ENCODE measurements around the gene CNIH3. TPM values are rescaled to one million over a fixed set of nuclear protein-coding genes. Genes with fewer than 3 reads are reported as not detected.

Gene CNIH3
- total and polyA plus RNA-seq, 10 of the 15 experiments (the other 5 are each of a cell fraction or from before 2014, with no cell fraction given), result 0.77 to 5.8 (median 1.8) TPM

DNA sequence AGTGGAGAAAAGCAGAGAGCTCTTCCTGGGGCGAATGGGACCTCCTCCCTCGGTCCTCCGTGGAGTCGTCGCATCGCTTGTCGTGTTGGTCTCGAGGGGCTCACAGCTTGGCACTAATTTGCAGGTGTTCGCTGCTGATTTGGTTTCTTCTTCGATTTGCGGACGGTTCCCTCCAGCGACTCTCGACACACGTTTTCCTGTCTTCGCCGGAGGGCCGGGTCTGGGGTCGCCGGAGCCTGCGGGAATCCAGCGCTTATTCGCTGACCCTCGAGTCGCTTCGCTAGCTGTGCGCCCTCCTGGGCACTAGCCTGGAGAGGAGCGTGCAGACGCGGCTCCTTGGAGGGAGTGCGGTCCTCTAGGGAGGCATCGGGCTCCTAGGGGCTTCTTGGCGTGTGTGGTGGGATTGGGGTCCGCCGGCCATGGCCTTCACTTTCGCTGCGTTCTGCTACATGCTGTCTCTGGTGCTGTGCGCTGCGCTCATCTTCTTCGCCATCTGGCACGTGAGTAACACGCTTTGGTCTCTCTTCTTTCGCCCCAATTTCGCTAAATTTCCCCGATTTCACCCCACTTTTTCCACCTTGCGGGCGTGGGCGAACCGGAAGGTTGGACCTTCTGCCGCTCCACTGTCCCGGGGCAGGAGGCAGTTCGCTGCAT lies 766 bp downstream of the CNIH3 start:
- H3K9me3 ChIP-seq (replicated peaks; ENCODE audit: control insufficient read depth, insufficient read depth, low read length), result no peaks in the 10 kb centered on the region
- ChIA-PET RAD21 (ENCODE audit: unreplicated experiment) (no interaction called here), SMC1A (ENCODE audit: uncharacterized antibody, unreplicated experiment) (no interaction called here), CTCF (no interaction called here), POLR2A (no interaction called here)
- ATAC-seq (no peak), DNase-seq (ENCODE audit: low read depth, low spot score) (no peak), FAIRE-seq (no peak)
- no peak overlapping the region for H3K27ac ChIP-seq (ENCODE audit: control insufficient read depth, insufficient read depth)
- in situ Hi-C loops (cut with MboI), result no loop called here
- H2AFZ ChIP-seq (ENCODE audit: control insufficient read depth, low read depth, low read length), result no peak overlapping the region
- no peak overlapping the region for H3K9ac ChIP-seq (ENCODE audit: control insufficient read depth, insufficient read depth, low read length)
- no peak overlapping the region for H3K4me2 ChIP-seq (ENCODE audit: control insufficient read depth, insufficient read depth)
- no peaks in the 10 kb centered on the region for H4K20me1 ChIP-seq (ENCODE audit: control insufficient read depth, insufficient read depth)
- no peaks in the 10 kb centered on the region for H3K36me3 ChIP-seq (ENCODE audit: control insufficient read depth in 2 of 2, insufficient read depth in 2 of 2, low read length in 1 of 2)
- no TSS peak for BruUV-seq (replicated peaks)
- intact Hi-C loops (cut with micrococcal nuclease; ENCODE audit: unreplicated experiment), result no loop called here
- H3K4me1 ChIP-seq (ENCODE audit: control insufficient read depth, insufficient read depth, low read length), result no peaks in the 10 kb centered on the region
- no peaks in the 10 kb centered on the region for H3K79me2 ChIP-seq (ENCODE audit: control insufficient read depth, insufficient read depth, low read length)
- H3K27me3 ChIP-seq (replicated peaks in 1 of 2; ENCODE audit: control insufficient read depth in 2 of 2, insufficient read depth in 2 of 2, low read length in 1 of 2), result peaks cover 15 to 16% of the 10 kb centered on the region in 2 experiments
- TF ChIP-seq EZH2 (IDR thresholded peaks at IDR 0.05; ENCODE audit: borderline replicate concordance, control insufficient read depth, low read depth, low read length) (0 out of 2 replicates have a peak, but pooled peaks have one; percentile 38), ZBTB11 (CRISPR knock-in tag; IDR thresholded peaks at IDR 0.05) (no peak), CREB1 (IDR thresholded peaks at IDR 0.05; ENCODE audit: low read depth) (no peak)
- no peak overlapping the region for H3K4me3 ChIP-seq
- 28% methylated on average over 52 of the region's 52 CpGs for WGBS (ENCODE audit: insufficient coverage, insufficient replicate concordance, low lambda C conversion rate, missing lambda C conversion rate)

All from GM12878 (cell line).